ENCODE results near the gene PNMA6F.
"Not testable (repeated sequence)": the region's sequence is repeated elsewhere in the genome, so short reads cannot be mapped to it uniquely, and the experiment has no call there.

Gene PNMA6F

GRCh38 chrX:153301746-153302145 is 19.8 kb downstream of the PNMA6F start:
- no peak for DNase-seq

GRCh38 chrX:153299855-153300254 is 21.7 kb downstream of the PNMA6F start:
- no peak for DNase-seq

GRCh38 chrX:153297376-153297775 is 24.2 kb downstream of the PNMA6F start:
- DNase-seq = no peak

GRCh38 chrX:153293485-153294071 is 28.0 kb downstream of the PNMA6F start:
- not testable (repeated sequence) for DNase-seq

- DNase-seq = not testable (repeated sequence)
Observed at GRCh38 chrX:153288807-153289206, 32.8 kb downstream of the PNMA6F start.

GRCh38 chrX:153285678-153286077 is 35.9 kb downstream of the PNMA6F start:
- not testable (repeated sequence) for DNase-seq

GRCh38 chrX:153283982-153284381 is 37.6 kb downstream of the PNMA6F start:
- not testable (repeated sequence) for DNase-seq

- DNase-seq = not testable (repeated sequence)
Observed at GRCh38 chrX:153281784-153282183, 39.8 kb downstream of the PNMA6F start.

GRCh38 chrX:153279304-153279703 is 42.3 kb downstream of the PNMA6F start:
- not testable (repeated sequence) for DNase-seq

GRCh38 chrX:153276049-153276448 is 45.5 kb downstream of the PNMA6F start:
- not testable (repeated sequence) for DNase-seq

- not testable (repeated sequence) for DNase-seq
Observed at GRCh38 chrX:153275418-153275817, 46.1 kb downstream of the PNMA6F start.

GRCh38 chrX:153272584-153272983 is 49.0 kb downstream of the PNMA6F start:
- DNase-seq = not testable (repeated sequence)

GRCh38 chrX:153272070-153272469 is 49.5 kb downstream of the PNMA6F start:
- not testable (repeated sequence) for DNase-seq

All from fibroblast of skin of right quadriceps (primary cell).